H1 (cell line): ENCODE measurements around the gene PREB. TPM values are rescaled to one million over a fixed set of nuclear protein-coding genes. Genes with fewer than 3 reads are reported as not detected.
A peak's percentile ranks its signal among the peaks of the same experiment; 100 is the strongest.

Experiments used
- CTCF ChIA-PET: fragments of 300-600 bp; sonication (Branson Sonifier 250); formaldehyde crosslinking; loops from one replicate; lab custom pipeline; 2021; ENCODE audit not compliant: partially characterized antibody; lab: Charles Lee
- POLR2A ChIA-PET: fragments of 300-600 bp; sonication (Branson Sonifier 250); formaldehyde crosslinking; loops from one replicate; lab custom pipeline; 2021; ENCODE audit warnings: inconsistent platforms; ENCODE audit not compliant: partially characterized antibody; lab: Charles Lee
- DNase-seq, 2 experiments: peaks; one replicate each; pipeline versions ENCODE4 v3.0.0 to v3.0.0-alpha.2; 2010 to 2022; ENCODE audit warnings: low spot score in 2 of 2, low read depth in 1 of 2, mixed read lengths in 1 of 2
- FAIRE-seq: peaks from 2 replicates; lab custom pipeline; 2011; peaks lifted over from hg19 to GRCh38; lab: Jason Lieb, UNC
- H2AFZ ChIP-seq: 2 replicates; pipeline ENCODE4 v1.8.1; 2012; ENCODE audit warnings: low read length, inconsistent platforms
- H2AK5ac ChIP-seq: 2 replicates; pipeline ENCODE4 v1.6.1; 2013; ENCODE audit warnings: low read depth, low read length
- H2BK120ac ChIP-seq: replicated peaks from 2 replicates; pipeline ENCODE3; 2013; ENCODE audit warnings: low read depth, low read length, inconsistent platforms
- H2BK12ac ChIP-seq: 2 replicates; pipeline ENCODE4 v1.6.1; 2013; ENCODE audit warnings: low read depth, low read length
- H2BK15ac ChIP-seq: 2 replicates; pipeline ENCODE4 v1.6.1; 2013; ENCODE audit warnings: low read length
- H2BK20ac ChIP-seq: 2 replicates; pipeline ENCODE4 v1.6.1; 2013; ENCODE audit warnings: low read length
- H2BK5ac ChIP-seq: 2 replicates; pipeline ENCODE4 v1.6.1; 2013; ENCODE audit warnings: low read depth, low read length
- H3K14ac ChIP-seq: 2 replicates; pipeline ENCODE4 v1.6.1; 2013; ENCODE audit warnings: inconsistent platforms; ENCODE audit not compliant: insufficient read length
- H3K18ac ChIP-seq: 2 replicates; pipeline ENCODE4 v1.6.1; 2013; ENCODE audit warnings: low read length; ENCODE audit errors: extremely low read depth
- H3K23ac ChIP-seq: 2 replicates; pipeline ENCODE4 v1.6.1; 2013; ENCODE audit warnings: inconsistent platforms; ENCODE audit not compliant: insufficient read length
- H3K23me2 ChIP-seq: 2 replicates; pipeline ENCODE4 v1.6.1; 2013; ENCODE audit warnings: low read depth, low read length
- H3K27ac ChIP-seq: 2 replicates; pipeline ENCODE4 v1.6.1; 2011; ENCODE audit warnings: low read depth, low read length, inconsistent platforms
- H3K27me3 ChIP-seq, 4 experiments: replicated peaks in 1 of 4; 1 replicate in 1 of 4; 2 replicates in 3 of 4; pipeline versions ENCODE4 v1.6.1 to v1.8.1; 2011 to 2013; ENCODE audit warnings: low read length in 3 of 4, mild to moderate bottlenecking in 3 of 4, inconsistent platforms in 2 of 4, mixed read lengths in 2 of 4, moderate library complexity in 1 of 4; ENCODE audit not compliant: control insufficient read depth in 3 of 4, insufficient read depth in 3 of 4; ENCODE audit errors: extremely low read depth in 1 of 4
- H3K36me3 ChIP-seq, 4 experiments: 2 replicates each; pipeline versions ENCODE4 v1.6.1 to v1.8.1; 2011 to 2013; ENCODE audit warnings: mild to moderate bottlenecking in 4 of 4, low read length in 3 of 4, moderate library complexity in 2 of 4, control low read depth in 1 of 4, inconsistent platforms in 1 of 4; ENCODE audit not compliant: insufficient read depth in 4 of 4, control insufficient read depth in 2 of 4
- H3K4ac ChIP-seq: replicated peaks from 2 replicates; pipeline ENCODE3; 2013; ENCODE audit warnings: low read length, low read depth, mixed read lengths, inconsistent platforms; ENCODE audit not compliant: insufficient read length
- H3K4me1 ChIP-seq, 4 experiments: replicated peaks in 1 of 4; 1 replicate in 1 of 4; 2 replicates in 3 of 4; pipeline versions ENCODE4 v1.6.1 to v1.8.1; 2011 to 2013; ENCODE audit warnings: low read length in 3 of 4, inconsistent platforms in 2 of 4, mixed read lengths in 1 of 4; ENCODE audit not compliant: insufficient read depth in 4 of 4, control insufficient read depth in 3 of 4
- H3K4me2 ChIP-seq, 2 experiments: 2 replicates each; pipeline versions ENCODE4 v1.6.1 to v1.8.1; 2011 to 2013; ENCODE audit warnings: low read depth in 2 of 2, low read length in 2 of 2, control low read depth in 1 of 2, inconsistent platforms in 1 of 2, mild to moderate bottlenecking in 1 of 2; ENCODE audit not compliant: insufficient read depth in 1 of 2
- H3K4me3 ChIP-seq, 4 experiments: fragments of 200-600, 300-600 bp in 1 of 4; sonication (generic), shearing (Covaris generic), sonication (Bioruptor Twin) in 1 of 4; 2 replicates each; pipeline versions ENCODE4 v1.5.1 to v1.8.1; 2011 to 2016; ENCODE audit warnings: low read length in 4 of 4, low read depth in 3 of 4, control low read depth in 2 of 4, inconsistent platforms in 2 of 4, mild to moderate bottlenecking in 2 of 4, mixed read lengths in 1 of 4, moderate library complexity in 1 of 4; ENCODE audit not compliant: insufficient read depth in 2 of 4; ENCODE audit errors: extremely low read depth in 1 of 4
- H3K56ac ChIP-seq: replicated peaks from 2 replicates; pipeline ENCODE3; 2013; ENCODE audit warnings: low read depth, mild to moderate bottlenecking, mixed read lengths, low read length, inconsistent platforms; ENCODE audit not compliant: insufficient read length
- H3K79me1 ChIP-seq: 2 replicates; pipeline ENCODE4 v1.6.1; 2013; ENCODE audit warnings: low read depth, low read length, control low read depth
- H3K79me2 ChIP-seq, 2 experiments: 2 replicates each; pipeline versions ENCODE4 v1.6.1 to v1.8.1; 2012 to 2013; ENCODE audit warnings: low read length in 2 of 2, mild to moderate bottlenecking in 2 of 2, inconsistent platforms in 1 of 2; ENCODE audit not compliant: insufficient read depth in 2 of 2, control insufficient read depth in 1 of 2
- H3K9ac ChIP-seq, 4 experiments: replicated peaks in 1 of 4; 1 replicate in 1 of 4; 2 replicates in 3 of 4; pipeline versions ENCODE4 v1.6.1 to v1.8.1; 2011 to 2013; ENCODE audit warnings: low read depth in 3 of 4, low read length in 3 of 4, control low read depth in 2 of 4, mild to moderate bottlenecking in 2 of 4, moderate library complexity in 2 of 4, inconsistent platforms in 1 of 4; ENCODE audit errors: extremely low read depth in 1 of 4
- H3K9me3 ChIP-seq, 2 experiments: 2 replicates each; pipeline versions ENCODE4 v1.6.1 to v1.8.1; 2012 to 2013; ENCODE audit warnings: mild to moderate bottlenecking in 2 of 2, moderate library complexity in 2 of 2, control low read depth in 1 of 2, inconsistent platforms in 1 of 2, low read depth in 1 of 2, low read length in 1 of 2, mixed read lengths in 1 of 2; ENCODE audit not compliant: insufficient read depth in 2 of 2
- H4K20me1 ChIP-seq, 2 experiments: replicated peaks in 1 of 2; 2 replicates each; pipeline versions ENCODE3 to v1.8.1; 2011 to 2013; ENCODE audit warnings: inconsistent platforms in 2 of 2, low read length in 2 of 2, mild to moderate bottlenecking in 1 of 2; ENCODE audit not compliant: insufficient read depth in 2 of 2, control insufficient read depth in 1 of 2
- H4K5ac ChIP-seq: 2 replicates; pipeline ENCODE4 v1.6.1; 2013; ENCODE audit warnings: low read length, low read depth, mixed read lengths, inconsistent platforms; ENCODE audit not compliant: insufficient read length
- H4K8ac ChIP-seq: 2 replicates; pipeline ENCODE4 v1.8.0; 2013; ENCODE audit warnings: mild to moderate bottlenecking, moderate library complexity, low read length, inconsistent platforms; ENCODE audit not compliant: insufficient read depth; ENCODE audit errors: extremely low read depth
- H4K91ac ChIP-seq: replicated peaks from 2 replicates; pipeline ENCODE3; 2013; ENCODE audit warnings: low read length, mixed read lengths, inconsistent platforms; ENCODE audit not compliant: insufficient read length
- ASH2L ChIP-seq: fragments of 200-600, 300-600 bp; sonication (generic); IDR thresholded peaks from one replicate; pipeline ENCODE4 v1.7.1; 2017; ENCODE audit warnings: low read length
- TEAD4 ChIP-seq: IDR thresholded peaks from 2 replicates; pipeline ENCODE4 v1.6.1; 2012; ENCODE audit warnings: low read depth, low read length, inconsistent platforms, mixed read lengths
- WGBS, 2 experiments: shearing (Covaris generic) in 1 of 2; methylation state at CpG; one replicate each; pipeline versions ENCODE4 v1.1.6 to v1.1.7; 2013 to 2015; ENCODE audit warnings: low lambda C conversion rate in 2 of 2, mixed read lengths in 2 of 2, inconsistent platforms in 1 of 2, low coverage in 1 of 2, missing lambda C conversion rate in 1 of 2; ENCODE audit not compliant: insufficient replicate concordance in 2 of 2, insufficient coverage in 1 of 2, insufficient read length in 1 of 2; ENCODE audit errors: extremely low coverage in 1 of 2, missing lambda C conversion rate in 1 of 2; 5-methylcytosine and 5-hydroxymethylcytosine counted together
- polyA plus RNA-seq, 7 experiments: library from polyadenylated mRNA; depleted of rRNA in 3 of 7; stranded (reverse) in 5 of 7; unstranded in 2 of 7; fragments of >200 nt in 5 of 7; fragments of 200-250 nt in 2 of 7; gene quantifications; 1 replicate in 5 of 7; 2 replicates in 1 of 7; 4 replicates in 1 of 7; pipeline versions ENCODE4 v1.2.1 to v1.2.3, GENCODE V29; 2011 to 2013; ENCODE audit warnings: missing spikeins in 2 of 7, mixed read lengths in 2 of 7
- total RNA-seq: library from RNA; stranded (reverse); fragmentation: NEBNext Ultra II Directional; extraction: Animal tissue kit (Norgen Biotek cat#: 25700); gene quantifications from 2 replicates; pipeline ENCODE4 v1.2.1, GENCODE V29; 2021

PREB gene
- total and polyA plus RNA-seq, 2 of the 8 experiments (the other 6 are each of a cell fraction or from before 2014, with no cell fraction given): 54.1 to 72.2 TPM

- H4K8ac ChIP-seq: no peak overlapping the region
- no peak overlapping the region for H3K14ac ChIP-seq
- H2AFZ ChIP-seq: no peak overlapping the region
- H2BK5ac ChIP-seq: no peak overlapping the region
- H2BK20ac ChIP-seq: no peak overlapping the region
- H2BK120ac ChIP-seq: no peak overlapping the region
- WGBS, 2 experiments: 83% methylated on average over 3 of the region's 3 CpGs; no CpG with 5 or more reads in 1 of the 2 experiments
- H4K5ac ChIP-seq: no peak overlapping the region
- no peaks in the 10 kb centered on the region for H3K79me2 ChIP-seq
- H2AK5ac ChIP-seq: no peak overlapping the region
- no peaks in the 10 kb centered on the region for H3K27me3 ChIP-seq
- 0 out of 2 replicates have a peak overlapping the region, but pooled peaks have one; percentile 14 for H2BK12ac ChIP-seq
- H3K79me1 ChIP-seq: no peaks in the 10 kb centered on the region; the same call in 1 of the 2 replicates
- no peak overlapping the region for H4K91ac ChIP-seq
- H3K4me3 ChIP-seq: no peak overlapping the region
- H3K4ac ChIP-seq: no peak overlapping the region
- no peak overlapping the region for H3K27ac ChIP-seq
- FAIRE-seq: no peak
- DNase-seq: no peak
- H3K4me2 ChIP-seq: no peak overlapping the region; a peak in 1 of 4 replicates
- H3K4me1 ChIP-seq: peaks cover 0 to 2% (median under 1%) of the 10 kb centered on the region in 4 experiments; a peak in 2 of 7 replicates
- peak; percentile 10 for TF ChIP-seq ASH2L
- no peak for TF ChIP-seq TEAD4
- H3K23me2 ChIP-seq: no peaks in the 10 kb centered on the region
- CTCF ChIA-PET: interaction anchor here (0.7 to 12.7 kb wide), 20 partner anchors 8 to 206 kb away, joined by 3 to 120 read pairs (median 6); partner anchors contain the start of genes KHK, PREB, SLC30A3 and TMEM214
- H3K9me3 ChIP-seq: no peaks in the 10 kb centered on the region
- POLR2A ChIA-PET: interaction anchor here (0.8 to 3.4 kb wide), 10 partner anchors 10 to 137 kb away, joined by 3 to 10 read pairs (median 4); partner anchors contain the start of genes ABHD1, ATRAID, KHK and PREB
- no peak overlapping the region for H3K56ac ChIP-seq
- H3K18ac ChIP-seq: no peak overlapping the region
- H2BK15ac ChIP-seq: peak overlapping the region; percentile 13; the same call in 1 of the 2 replicates
- H3K23ac ChIP-seq: no peak overlapping the region
- no peak overlapping the region for H3K9ac ChIP-seq
- H3K36me3 ChIP-seq: no peaks in the 10 kb centered on the region
- H4K20me1 ChIP-seq: peaks cover 0 to 6% of the 10 kb centered on the region in 2 experiments
Observed at GRCh38 chr2:27096748-27097297, 37.6 kb downstream of the PREB start.
